Panc1 (cell line): ENCODE measurements around the gene FOXK1. TPM values are rescaled to one million over a fixed set of nuclear protein-coding genes. Genes with fewer than 3 reads are reported as not detected.

Source experiments
- ATAC-seq: fragments of 200-7000 bp; cut with Tn5 transposase; 2 replicates; pipeline ENCODE4 v1.9.1; 2020; ENCODE audit warnings: mild to moderate bottlenecking, moderate library complexity
- BruUV-seq: library from RNA; stranded (reverse); fragments of 400-500 nt; replicated peaks from 2 replicates; lab custom pipeline; 2021; lab: Mats Ljungman, UMichigan
- CTCF ChIA-PET: fragments of 300-600 bp; sonication (Branson Sonifier 250); formaldehyde crosslinking; loops from one replicate; lab custom pipeline; 2022; ENCODE audit warnings: antibody characterized with exemption; lab: Charles Lee
- POLR2A ChIA-PET: fragments of 300-600 bp; sonication (Branson Sonifier 250); formaldehyde crosslinking; loops from one replicate; lab custom pipeline; 2022; ENCODE audit warnings: antibody characterized with exemption; lab: Charles Lee
- DNase-seq: peaks from one replicate; pipeline ENCODE4 v3.0.0-alpha.2; 2010; ENCODE audit warnings: low read depth, low spot score
- H3K27ac ChIP-seq: 2 replicates; pipeline ENCODE4 v1.5.1; 2011; ENCODE audit warnings: mild to moderate bottlenecking, low read length, inconsistent platforms
- H3K27me3 ChIP-seq: fragments of 200-500 bp; sonication (Bioruptor generic); 2 replicates; pipeline ENCODE4 v1.6.0; 2014; ENCODE audit warnings: low read length, inconsistent platforms; ENCODE audit not compliant: control insufficient read depth, insufficient read depth
- H3K36me3 ChIP-seq: fragments of 200-500 bp; sonication (Bioruptor generic); 2 replicates; pipeline ENCODE4 v1.5.1; 2014; ENCODE audit warnings: inconsistent platforms, mild to moderate bottlenecking, low read length, moderate library complexity; ENCODE audit not compliant: control insufficient read depth, insufficient read depth
- H3K4me1 ChIP-seq: 2 replicates; pipeline ENCODE4 v1.5.1; 2011; ENCODE audit warnings: inconsistent platforms, mild to moderate bottlenecking, low read length, moderate library complexity; ENCODE audit not compliant: control insufficient read depth, insufficient read depth
- H3K4me3 ChIP-seq, 2 experiments: 2 replicates each; pipeline ENCODE4 v1.5.1; 2011 to 2012; ENCODE audit warnings: low read depth in 2 of 2, low read length in 2 of 2, mild to moderate bottlenecking in 2 of 2, inconsistent platforms in 1 of 2, moderate library complexity in 1 of 2
- H3K9me3 ChIP-seq: fragments of 200-500 bp; sonication (Bioruptor generic); 2 replicates; pipeline ENCODE4 v1.5.1; 2014; ENCODE audit warnings: low read depth, mild to moderate bottlenecking, inconsistent platforms, low read length, moderate library complexity; ENCODE audit not compliant: control insufficient read depth, insufficient read depth
- POLR2AphosphoS5 ChIP-seq: IDR thresholded peaks from 2 replicates; pipeline ENCODE4 v1.6.1; 2012; ENCODE audit warnings: mild to moderate bottlenecking, low read depth, low read length, moderate library complexity
- REST ChIP-seq, 2 experiments: IDR thresholded peaks; 2 replicates each; pipeline ENCODE4 v1.6.1; 2011 to 2012; ENCODE audit warnings: low read depth in 2 of 2, control low read depth in 1 of 2, low read length in 1 of 2, mild to moderate bottlenecking in 1 of 2, moderate library complexity in 1 of 2; ENCODE audit not compliant: insufficient read depth in 1 of 2
- SIN3A ChIP-seq: IDR thresholded peaks from 2 replicates; pipeline ENCODE4 v1.6.1; 2012; ENCODE audit warnings: low read depth, mild to moderate bottlenecking, low read length, moderate library complexity, borderline replicate concordance; ENCODE audit not compliant: insufficient read depth
- TCF7L2 ChIP-seq: IDR thresholded peaks from 2 replicates; pipeline ENCODE4 v1.6.1; 2011; ENCODE audit warnings: mild to moderate bottlenecking, low read depth, low read length, inconsistent platforms
- in situ Hi-C: cut with HindIII; loops from 2 replicates; pipeline ENCODE4 v1.10.0; 2016; ENCODE audit warnings: low sequenced_read_pairs, low pct_unique_long_range_greater_than_20kb
- intact Hi-C: fragments of 100-400 bp; cut with micrococcal nuclease; formaldehyde crosslinking; loops from one replicate; pipeline ENCODE4 v1.10.0; 2022; ENCODE audit not compliant: unreplicated experiment
- total RNA-seq: library from RNA; stranded (reverse); gene quantifications from one replicate; pipeline ENCODE4 v1.2.1, GENCODE V29; 2021; ENCODE audit not compliant: unreplicated experiment
- TF ChIP-seq, protein P1 (sequence below): fragments of 450-650 bp; IDR thresholded peaks from 2 replicates; pipeline ENCODE4 v1.5.1; 2017; ENCODE audit warnings: mild to moderate bottlenecking

The FOXK1 gene
- total RNA-seq, 1 experiment from 2014 or later, result 72.7 TPM

GRCh38 chr7:4809091-4809591 is 127.0 kb downstream of the FOXK1 start:
- Histone ChIP-seq H3K36me3 (no peaks in the 10 kb centered on the region), H3K27me3 (peaks cover under 1% of the 10 kb centered on the region; the same call in 1 of the 2 replicates), H3K4me1 (peaks cover 13% of the 10 kb centered on the region), H3K4me3 (no peak overlapping the region), H3K9me3 (no peaks in the 10 kb centered on the region), H3K27ac (no peak overlapping the region)
- no peak for TF ChIP-seq TCF7L2
- TF ChIP-seq, protein P1, sequence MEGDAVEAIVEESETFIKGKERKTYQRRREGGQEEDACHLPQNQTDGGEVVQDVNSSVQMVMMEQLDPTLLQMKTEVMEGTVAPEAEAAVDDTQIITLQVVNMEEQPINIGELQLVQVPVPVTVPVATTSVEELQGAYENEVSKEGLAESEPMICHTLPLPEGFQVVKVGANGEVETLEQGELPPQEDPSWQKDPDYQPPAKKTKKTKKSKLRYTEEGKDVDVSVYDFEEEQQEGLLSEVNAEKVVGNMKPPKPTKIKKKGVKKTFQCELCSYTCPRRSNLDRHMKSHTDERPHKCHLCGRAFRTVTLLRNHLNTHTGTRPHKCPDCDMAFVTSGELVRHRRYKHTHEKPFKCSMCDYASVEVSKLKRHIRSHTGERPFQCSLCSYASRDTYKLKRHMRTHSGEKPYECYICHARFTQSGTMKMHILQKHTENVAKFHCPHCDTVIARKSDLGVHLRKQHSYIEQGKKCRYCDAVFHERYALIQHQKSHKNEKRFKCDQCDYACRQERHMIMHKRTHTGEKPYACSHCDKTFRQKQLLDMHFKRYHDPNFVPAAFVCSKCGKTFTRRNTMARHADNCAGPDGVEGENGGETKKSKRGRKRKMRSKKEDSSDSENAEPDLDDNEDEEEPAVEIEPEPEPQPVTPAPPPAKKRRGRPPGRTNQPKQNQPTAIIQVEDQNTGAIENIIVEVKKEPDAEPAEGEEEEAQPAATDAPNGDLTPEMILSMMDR, result no peak
- no peak for TF ChIP-seq REST (IDR thresholded peaks at IDR 0.05; ENCODE audit: insufficient read depth in 1 of 2, low read depth in 2 of 2, low read length in 1 of 2)
- no peak for TF ChIP-seq POLR2AphosphoS5
- no peak for TF ChIP-seq SIN3A
- BruUV-seq, result no TSS peak
- in situ Hi-C loops, result no loop called here
- ATAC-seq (no peak), DNase-seq (no peak)
- ChIA-PET POLR2A (no interaction called here), CTCF (no interaction called here)
- intact Hi-C loops, result no loop called here

GRCh38 chr7:4809666-4810065 is 127.6 kb downstream of the FOXK1 start:
- BruUV-seq, result no TSS peak
- Histone ChIP-seq H3K36me3 (no peaks in the 10 kb centered on the region), H3K4me1 (peaks cover 11% of the 10 kb centered on the region), H3K4me3 (no peak overlapping the region), H3K9me3 (no peaks in the 10 kb centered on the region), H3K27ac (no peak overlapping the region), H3K27me3 (peaks cover 2% of the 10 kb centered on the region; the same call in 1 of the 2 replicates)
- ATAC-seq (no peak), DNase-seq (no peak)
- CTCF ChIA-PET, result no interaction called here
- in situ Hi-C loops, result no loop called here
- TF ChIP-seq, protein P1, result no peak
- TF ChIP-seq SIN3A (no peak), POLR2AphosphoS5 (no peak), TCF7L2 (no peak), REST (IDR thresholded peaks at IDR 0.05; ENCODE audit: insufficient read depth in 1 of 2, low read depth in 2 of 2, low read length in 1 of 2) (no peak)
- POLR2A ChIA-PET, result no interaction called here
- intact Hi-C loops, result no loop called here
